ENCODE measurements around the gene CNOT2.

Gene CNOT2

GRCh38 chr12:70278945-70279344, 35.7 kb downstream of the CNOT2 start:
- TF ChIP-seq POLR2AphosphoS5 (IDR thresholded peaks at IDR 0.05; ENCODE audit: low read depth, low read length): no peak

GRCh38 chr12:70283232-70283631, 40.0 kb downstream of the CNOT2 start:
- TF ChIP-seq POLR2AphosphoS5 (IDR thresholded peaks at IDR 0.05; ENCODE audit: low read depth, low read length): no peak
- no peak for TF ChIP-seq SIN3A (IDR thresholded peaks at IDR 0.05; ENCODE audit: borderline replicate concordance, insufficient read depth, low read length)
- no peak for TF ChIP-seq REST (IDR thresholded peaks at IDR 0.05; ENCODE audit: insufficient read depth in 1 of 2, low read depth in 2 of 2, low read length in 2 of 2)
- no peak for TF ChIP-seq FOXP2 (optimal IDR thresholded peaks at IDR 0.05; ENCODE audit: borderline replicate concordance, extremely low read depth, extremely low read length, insufficient read depth)
- no peak for TF ChIP-seq TAF1 (IDR thresholded peaks at IDR 0.05; ENCODE audit: borderline replicate concordance, insufficient read depth, low read length)

GRCh38 chr12:70288817-70289216, 45.6 kb downstream of the CNOT2 start:
- no peak for TF ChIP-seq FOXP2 (optimal IDR thresholded peaks at IDR 0.05; ENCODE audit: borderline replicate concordance, extremely low read depth, extremely low read length, insufficient read depth)
- TF ChIP-seq TAF1 (IDR thresholded peaks at IDR 0.05; ENCODE audit: borderline replicate concordance, insufficient read depth, low read length): no peak
- TF ChIP-seq POLR2AphosphoS5 (IDR thresholded peaks at IDR 0.05; ENCODE audit: low read depth, low read length): no peak
- no peak for TF ChIP-seq SIN3A (IDR thresholded peaks at IDR 0.05; ENCODE audit: borderline replicate concordance, insufficient read depth, low read length)
- no peak for TF ChIP-seq REST (IDR thresholded peaks at IDR 0.05; ENCODE audit: insufficient read depth in 1 of 2, low read depth in 2 of 2, low read length in 2 of 2)

- no peak for TF ChIP-seq REST (IDR thresholded peaks at IDR 0.05; ENCODE audit: insufficient read depth in 1 of 2, low read depth in 2 of 2, low read length in 2 of 2)
- no peak for TF ChIP-seq SIN3A (IDR thresholded peaks at IDR 0.05; ENCODE audit: borderline replicate concordance, insufficient read depth, low read length)
- TF ChIP-seq POLR2AphosphoS5 (IDR thresholded peaks at IDR 0.05; ENCODE audit: low read depth, low read length): no peak
- TF ChIP-seq TAF1 (IDR thresholded peaks at IDR 0.05; ENCODE audit: borderline replicate concordance, insufficient read depth, low read length): no peak
- no peak for TF ChIP-seq FOXP2 (optimal IDR thresholded peaks at IDR 0.05; ENCODE audit: borderline replicate concordance, extremely low read depth, extremely low read length, insufficient read depth)
Measured at GRCh38 chr12:70290116-70290515, 46.9 kb downstream of the CNOT2 start.

GRCh38 chr12:70292017-70292776, 49.0 kb downstream of the CNOT2 start:
- TF ChIP-seq SIN3A (IDR thresholded peaks at IDR 0.05; ENCODE audit: borderline replicate concordance, insufficient read depth, low read length) (no peak), TAF1 (IDR thresholded peaks at IDR 0.05; ENCODE audit: borderline replicate concordance, insufficient read depth, low read length) (no peak), REST (IDR thresholded peaks at IDR 0.05; ENCODE audit: insufficient read depth in 1 of 2, low read depth in 2 of 2, low read length in 2 of 2) (no peak), FOXP2 (optimal IDR thresholded peaks at IDR 0.05; ENCODE audit: borderline replicate concordance, extremely low read depth, extremely low read length, insufficient read depth) (no peak), POLR2AphosphoS5 (IDR thresholded peaks at IDR 0.05; ENCODE audit: low read depth, low read length) (no peak)
